GM23338 (cell line): ENCODE data around the gene LRRC28. TPM values are rescaled to one million over a fixed set of nuclear protein-coding genes. Genes with fewer than 3 reads are reported as not detected.

ENCODE experiments used
- ATAC-seq: fragments of 200-7000 bp; cut with Tn5 transposase; 3 replicates; pipeline ENCODE4 v1.9.1; 2020
- DNase-seq: peaks from one replicate; pipeline ENCODE4 v3.0.0-alpha.2; 2015; ENCODE audit warnings: low spot score
- H2AFZ ChIP-seq: fragments of 200-600 bp; sonication (generic); 2 replicates; pipeline ENCODE4 v1.8.0; 2016; ENCODE audit warnings: antibody characterized with exemption, mild to moderate bottlenecking, moderate library complexity
- H3F3A ChIP-seq: fragments of 200-600 bp; sonication (generic); replicated peaks from 2 replicates; pipeline ENCODE4 v1.8.0; 2017; ENCODE audit warnings: antibody characterized with exemption, mixed run types, low read depth
- H3K27ac ChIP-seq: fragments of 200-600 bp; sonication (generic); 2 replicates; pipeline ENCODE4 v1.6.1; 2016; ENCODE audit warnings: low read depth
- H3K27me3 ChIP-seq: fragments of 200-600 bp; sonication (generic); 2 replicates; pipeline ENCODE4 v1.8.0; 2016; ENCODE audit warnings: mild to moderate bottlenecking, mixed run types, moderate library complexity; ENCODE audit not compliant: insufficient read depth
- H3K36me3 ChIP-seq: fragments of 200-600 bp; sonication (generic); 2 replicates; pipeline ENCODE4 v1.8.0; 2016; ENCODE audit warnings: mild to moderate bottlenecking; ENCODE audit not compliant: insufficient read depth
- H3K4me1 ChIP-seq: fragments of 200-600 bp; sonication (generic); 2 replicates; pipeline ENCODE4 v1.8.0; 2016; ENCODE audit warnings: mild to moderate bottlenecking, moderate library complexity; ENCODE audit not compliant: insufficient read depth
- H3K4me2 ChIP-seq: fragments of 200-600 bp; sonication (generic); 2 replicates; pipeline ENCODE4 v1.7.1; 2017; ENCODE audit warnings: mixed run types
- H3K4me3 ChIP-seq: fragments of 200-600 bp; sonication (generic); 2 replicates; pipeline ENCODE4 v1.6.1; 2016; ENCODE audit warnings: mixed run types
- H3K79me2 ChIP-seq: fragments of 200-600 bp; sonication (generic); replicated peaks from 2 replicates; pipeline ENCODE4 v1.8.0; 2017; ENCODE audit warnings: mild to moderate bottlenecking; ENCODE audit not compliant: insufficient read depth
- H3K9me2 ChIP-seq: fragments of 200-600 bp; sonication (generic); 2 replicates; pipeline ENCODE4 v1.8.0; 2017; ENCODE audit not compliant: insufficient read depth
- H4K20me1 ChIP-seq: fragments of 200-600 bp; sonication (generic); replicated peaks from 2 replicates; pipeline ENCODE4 v1.8.0; 2017; ENCODE audit warnings: mild to moderate bottlenecking; ENCODE audit not compliant: insufficient read depth
- H3K27ac Mint-ChIP-seq: 2 replicates; pipeline ENCODE4 v1.8.0; 2020; ENCODE audit warnings: inconsistent platforms, mild to moderate bottlenecking, moderate library complexity, mixed read lengths
- H3K27me3 Mint-ChIP-seq: 3 replicates; pipeline ENCODE4 v1.8.0; 2022; ENCODE audit warnings: low read depth, mild to moderate bottlenecking, moderate library complexity, mixed read lengths, inconsistent platforms; ENCODE audit not compliant: insufficient read depth, poor library complexity
- H3K36me3 Mint-ChIP-seq: 3 replicates; pipeline ENCODE4 v1.8.0; 2021; ENCODE audit warnings: low read depth, mild to moderate bottlenecking, inconsistent platforms, moderate library complexity, mixed read lengths
- H3K4me1 Mint-ChIP-seq: 3 replicates; pipeline ENCODE4 v1.8.0; 2020; ENCODE audit warnings: mild to moderate bottlenecking, inconsistent platforms, mixed read lengths
- H3K4me3 Mint-ChIP-seq: 3 replicates; pipeline ENCODE4 v1.8.0; 2021; ENCODE audit warnings: moderate library complexity, mild to moderate bottlenecking, inconsistent platforms, mixed read lengths
- H3K9me3 Mint-ChIP-seq: 3 replicates; pipeline ENCODE4 v1.8.0; 2020; ENCODE audit warnings: moderate library complexity, mild to moderate bottlenecking, inconsistent platforms, mixed read lengths
- CTCF ChIP-seq, 2 experiments: fragments of 200-600 bp in 1 of 2; sonication (generic) in 1 of 2; conservative IDR thresholded peaks; 2 replicates each; pipeline versions ENCODE4 v1.5.1 to v1.6.1; 2016 to 2017; ENCODE audit warnings: antibody characterized with exemption in 2 of 2, low read depth in 2 of 2, mild to moderate bottlenecking in 2 of 2, moderate library complexity in 1 of 2
- REST ChIP-seq: IDR thresholded peaks from one replicate; pipeline ENCODE4 v1.6.1; 2018; ENCODE audit warnings: antibody characterized with exemption; ENCODE audit not compliant: unreplicated experiment
- ZNF462 ChIP-seq: fragments of 250-450 bp; sonication (Bioruptor Pico); IDR thresholded peaks from 2 replicates; pipeline ENCODE4 v1.5.0; 2020; ENCODE audit warnings: mild to moderate bottlenecking, moderate library complexity
- polyA plus RNA-seq: library from polyadenylated mRNA; unstranded; fragments of >200 nt; fragmentation: Nextera tagmentation; extraction: Ambion mirVana; gene quantifications from 2 replicates; pipeline ENCODE4 v1.2.1, GENCODE V29; 2016
- total RNA-seq: library from RNA; depleted of rRNA; stranded (reverse); fragments of >200 nt; shearing (Covaris generic); gene quantifications from 2 replicates; pipeline ENCODE4 v1.2.3, GENCODE V29; 2014

The LRRC28 gene
- total and polyA plus RNA-seq, 2 experiments from 2014 or later, result 12.9 to 28.4 TPM

GRCh38 chr15:99207672-99208071, 43.6 kb upstream of the LRRC28 start (continued):
- TF ChIP-seq ZNF462 (CRISPR knock-in tag), result no peak

GRCh38 chr15:99209326-99209725, 42.0 kb upstream of the LRRC28 start:
- ATAC-seq (no peak), DNase-seq (no peak)
- no peaks in the 10 kb centered on the region for H3K36me3 ChIP-seq
- no peaks in the 10 kb centered on the region for H3K27me3 Mint-ChIP-seq
- H3K4me1 ChIP-seq, result no peaks in the 10 kb centered on the region
- no peak overlapping the region for H3K27ac Mint-ChIP-seq
- no peaks in the 10 kb centered on the region for H3K79me2 ChIP-seq
- H3K9me2 ChIP-seq, result no peaks in the 10 kb centered on the region; the same call in 1 of the 2 replicates
- no peaks in the 10 kb centered on the region for H4K20me1 ChIP-seq
- no peaks in the 10 kb centered on the region for H3K27me3 ChIP-seq
- H3K4me1 Mint-ChIP-seq, result no peaks in the 10 kb centered on the region
- H3K36me3 Mint-ChIP-seq, result peaks cover 4% of the 10 kb centered on the region; the same call in 1 of the 3 replicates
- H3K4me3 ChIP-seq, result no peak overlapping the region
- no peak overlapping the region for H3K4me2 ChIP-seq
- no peak overlapping the region for H3K27ac ChIP-seq
- no peaks in the 10 kb centered on the region for H3F3A ChIP-seq
- no peak overlapping the region for H2AFZ ChIP-seq
- H3K4me3 Mint-ChIP-seq, result no peak overlapping the region
- H3K9me3 Mint-ChIP-seq, result no peaks in the 10 kb centered on the region
- no peak for TF ChIP-seq CTCF (conservative IDR thresholded peaks at IDR 0.05; ENCODE audit: low read depth in 2 of 2)
- no peak for TF ChIP-seq ZNF462 (CRISPR knock-in tag)
- no peak for TF ChIP-seq REST
